ENCODE results near the gene SNAPC4.

The SNAPC4 gene

GRCh38 chr9:136398286-136398685 is 1.7 kb downstream of the SNAPC4 start:
- TF ChIP-seq GATA1 (IDR thresholded peaks at IDR 0.05; ENCODE audit: low read depth, low read length) (no peak), POLR2A (IDR thresholded peaks at IDR 0.05; ENCODE audit: low read length) (no peak)
- DNase-seq = no peak

DNA sequence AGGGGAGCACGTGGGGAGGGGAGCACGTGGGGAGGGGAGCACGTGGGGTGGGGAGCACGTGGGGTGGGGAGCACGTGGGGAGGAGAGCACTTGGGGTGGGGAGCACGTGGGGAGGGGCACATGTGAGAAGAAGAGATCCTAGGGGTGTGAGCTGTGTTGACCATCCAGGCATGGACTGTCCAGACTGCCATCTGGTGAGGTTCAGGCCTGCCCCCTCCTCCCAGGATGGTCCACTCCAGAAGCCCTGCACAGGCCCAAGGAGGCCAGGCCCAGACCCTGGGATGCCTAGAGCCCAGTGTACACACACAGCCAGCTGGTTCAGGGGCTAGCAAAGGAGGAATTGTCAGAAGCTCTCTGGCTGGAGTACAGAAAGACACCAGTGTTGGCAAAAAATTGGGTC is 2.3 kb downstream of the SNAPC4 start:
- TF ChIP-seq GATA1 (IDR thresholded peaks at IDR 0.05; ENCODE audit: low read depth, low read length) (no peak), POLR2A (IDR thresholded peaks at IDR 0.05; ENCODE audit: low read length) (no peak)
- DNase-seq = no peak

- no peak for DNase-seq
These were observed 3.8 kb downstream of the SNAPC4 start for GRCh38 chr9:136396219-136396515.

GRCh38 chr9:136395345-136396218 is 4.4 kb downstream of the SNAPC4 start:
- no peak for TF ChIP-seq GATA1 (IDR thresholded peaks at IDR 0.05; ENCODE audit: low read depth, low read length)
- no peak for TF ChIP-seq POLR2A (IDR thresholded peaks at IDR 0.05; ENCODE audit: low read length)
- DNase-seq = peak in 1 of 2 experiments; percentile 18

More at GRCh38 chr9:136396219-136396515, 3.8 kb downstream of the SNAPC4 start:
- TF ChIP-seq POLR2A (IDR thresholded peaks at IDR 0.05; ENCODE audit: low read length) = no peak
- no peak for TF ChIP-seq GATA1 (IDR thresholded peaks at IDR 0.05; ENCODE audit: low read depth, low read length)

DNA sequence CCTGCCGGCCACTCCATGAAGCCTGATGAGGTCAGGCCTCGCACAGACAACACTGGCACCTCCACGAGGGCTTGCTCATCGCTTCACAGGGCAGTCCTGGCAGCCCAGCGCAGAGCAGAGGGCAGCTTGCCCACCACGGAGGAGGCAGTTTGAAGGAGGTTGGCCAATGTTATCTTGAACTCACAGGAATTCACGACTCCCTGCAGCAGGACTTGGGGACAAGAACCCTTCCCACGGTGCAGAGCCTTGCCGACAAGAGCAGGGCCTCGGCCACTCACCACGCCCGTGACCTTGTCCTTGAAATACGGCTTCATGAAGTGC is 5.0 kb downstream of the SNAPC4 start:
- TF ChIP-seq POLR2A (IDR thresholded peaks at IDR 0.05; ENCODE audit: low read length) (no peak), GATA1 (IDR thresholded peaks at IDR 0.05; ENCODE audit: low read depth, low read length) (no peak)
- DNase-seq = no peak

DNA sequence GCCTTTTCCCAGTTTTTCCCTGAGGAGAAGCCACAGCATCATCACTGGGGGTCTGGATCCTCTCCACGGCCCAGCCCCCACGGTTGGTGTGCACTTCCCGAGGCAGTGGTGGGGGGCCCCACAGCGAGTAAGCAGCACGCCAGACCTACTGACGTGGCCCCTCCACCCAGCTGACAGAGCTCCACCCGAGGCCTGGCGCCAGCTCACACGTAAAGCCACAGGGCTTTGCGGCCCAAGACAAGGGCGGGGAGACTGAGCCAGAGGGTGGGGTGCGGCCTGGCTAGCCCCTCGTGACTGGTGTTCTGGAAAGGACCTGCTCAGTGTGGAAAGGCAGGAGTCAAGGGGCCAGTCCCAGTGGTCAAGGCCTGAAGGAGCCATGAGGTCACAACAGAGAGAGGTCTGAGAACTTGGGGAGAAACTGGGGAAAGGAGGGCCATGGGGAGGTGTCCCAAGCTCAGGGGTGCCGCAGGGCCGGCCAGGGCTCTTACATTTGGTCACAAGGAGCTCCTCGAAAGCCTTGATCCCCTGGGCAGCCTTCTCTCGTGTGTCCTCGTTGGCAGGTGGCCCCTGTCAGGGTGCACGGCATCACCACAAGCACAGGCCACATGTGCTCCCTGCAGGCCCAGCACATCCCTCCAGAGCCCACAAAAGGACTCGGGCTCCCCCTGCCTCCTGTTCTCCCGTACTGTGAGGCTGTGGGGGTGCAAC is 5.5 kb downstream of the SNAPC4 start:
- TF ChIP-seq GATA1 (IDR thresholded peaks at IDR 0.05; ENCODE audit: low read depth, low read length) = no peak
- TF ChIP-seq POLR2A (IDR thresholded peaks at IDR 0.05; ENCODE audit: low read length) = no peak
- peak; percentile 45 to 48 for DNase-seq

DNA sequence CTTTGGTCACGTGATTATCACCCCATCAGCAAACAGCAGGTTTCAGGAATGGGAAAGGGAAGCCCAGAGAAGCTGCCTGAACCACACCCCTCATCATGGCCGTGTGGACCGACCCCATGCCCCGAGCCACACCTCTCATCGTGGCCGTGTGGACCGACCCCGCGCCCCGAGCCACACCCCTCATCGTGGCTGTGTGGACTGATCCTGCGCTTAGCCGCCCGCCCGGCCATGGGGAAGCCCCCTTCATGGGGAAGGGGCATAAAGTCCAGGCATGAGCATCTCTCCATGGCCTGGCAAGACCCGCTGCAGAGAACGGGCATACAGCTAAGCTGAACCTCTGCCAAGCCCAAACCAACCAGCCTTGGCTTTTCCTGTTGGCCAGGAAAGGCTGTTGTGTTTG is 6.4 kb downstream of the SNAPC4 start:
- no peak for DNase-seq
- TF ChIP-seq GATA1 (IDR thresholded peaks at IDR 0.05; ENCODE audit: low read depth, low read length) (no peak), POLR2A (IDR thresholded peaks at IDR 0.05; ENCODE audit: low read length) (no peak)

- DNase-seq = no peak
- TF ChIP-seq POLR2A (IDR thresholded peaks at IDR 0.05; ENCODE audit: low read length) (no peak), GATA1 (IDR thresholded peaks at IDR 0.05; ENCODE audit: low read depth, low read length) (no peak)
These were observed 7.2 kb downstream of the SNAPC4 start for GRCh38 chr9:136392538-136393449.

- DNase-seq = no peak
- TF ChIP-seq GATA1 (IDR thresholded peaks at IDR 0.05; ENCODE audit: low read depth, low read length) (no peak), POLR2A (IDR thresholded peaks at IDR 0.05; ENCODE audit: low read length) (no peak)
These were observed 8.0 kb downstream of the SNAPC4 start for GRCh38 chr9:136391737-136392537.

DNA sequence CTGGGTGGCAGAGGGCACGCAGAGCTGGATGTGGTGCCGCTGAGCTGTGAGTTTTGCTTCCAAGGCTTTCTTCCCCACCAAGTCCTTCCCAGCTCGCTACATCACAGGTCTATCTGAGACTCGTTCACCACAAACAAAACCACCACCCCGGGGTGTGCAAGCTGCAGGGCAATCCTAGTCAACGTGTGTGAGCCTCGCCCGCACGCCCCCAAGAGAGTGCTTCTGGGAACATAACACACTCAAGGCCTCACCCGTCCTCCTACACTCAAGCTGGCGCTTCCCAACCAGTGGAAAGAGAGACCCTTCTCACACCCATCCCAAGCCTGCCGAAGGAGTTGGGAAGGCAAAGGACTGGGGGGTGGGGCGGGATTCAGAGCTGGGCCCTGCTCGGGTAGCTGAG is 10.6 kb downstream of the SNAPC4 start:
- TF ChIP-seq POLR2A (IDR thresholded peaks at IDR 0.05; ENCODE audit: low read length) (no peak), GATA1 (IDR thresholded peaks at IDR 0.05; ENCODE audit: low read depth, low read length) (no peak)
- DNase-seq = peak in 1 of 2 experiments; percentile 19

DNA sequence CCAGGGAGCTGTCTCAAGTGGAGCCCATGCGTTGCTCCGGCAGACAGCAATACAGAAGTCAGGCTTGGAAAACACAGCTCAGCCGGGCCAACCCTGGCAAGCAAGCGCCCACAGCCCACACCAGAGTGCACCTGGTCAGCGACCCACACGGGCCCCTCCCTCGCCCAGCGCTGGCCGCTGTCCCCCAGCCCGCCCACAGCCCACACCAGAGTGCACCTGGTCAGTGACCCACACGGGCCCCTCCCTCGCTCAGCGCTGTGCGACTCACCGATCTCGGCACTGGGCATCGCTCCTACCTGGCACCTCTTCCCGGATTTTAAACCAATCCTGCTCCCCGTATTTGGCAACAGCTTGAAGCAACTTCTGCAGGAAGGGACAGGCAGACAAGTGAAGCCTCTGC is 12.8 kb downstream of the SNAPC4 start:
- DNase-seq = no peak
- TF ChIP-seq GATA1 (IDR thresholded peaks at IDR 0.05; ENCODE audit: low read depth, low read length) = no peak
- no peak for TF ChIP-seq POLR2A (IDR thresholded peaks at IDR 0.05; ENCODE audit: low read length)

- no peak for DNase-seq
- no peak for TF ChIP-seq POLR2A (IDR thresholded peaks at IDR 0.05; ENCODE audit: low read length)
- TF ChIP-seq GATA1 (IDR thresholded peaks at IDR 0.05; ENCODE audit: low read depth, low read length) = no peak
These were observed 14.0 kb downstream of the SNAPC4 start for GRCh38 chr9:136386018-136386417.

DNA sequence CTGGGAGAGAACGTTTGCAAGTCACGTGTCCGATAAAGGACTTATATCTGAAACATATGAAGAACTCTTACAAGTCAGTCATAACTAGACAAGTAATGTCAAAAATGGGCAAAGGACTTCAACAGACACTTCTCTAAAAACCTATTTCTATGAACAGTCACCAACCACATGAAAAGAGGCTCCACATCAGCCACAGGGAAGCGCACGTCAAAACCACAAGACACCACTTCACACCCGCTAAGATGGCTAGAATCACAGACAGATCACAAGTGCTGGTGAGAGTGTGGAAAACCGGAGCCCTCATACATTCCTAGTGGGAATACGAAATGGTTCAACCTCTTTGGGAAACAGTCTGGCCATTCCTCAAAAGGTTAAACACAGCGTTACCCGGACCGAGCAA is 15.0 kb downstream of the SNAPC4 start:
- TF ChIP-seq GATA1 (IDR thresholded peaks at IDR 0.05; ENCODE audit: low read depth, low read length) (no peak), POLR2A (IDR thresholded peaks at IDR 0.05; ENCODE audit: low read length) (no peak)
- DNase-seq = no peak

Measured in erythroblast (primary cell).